H1 (cell line): Measurements from ENCODE around the gene ZC3H18. TPM values are rescaled to one million over a fixed set of nuclear protein-coding genes. Genes with fewer than 3 reads are reported as not detected.

Experiments
- CTCF ChIP-seq, 3 experiments: IDR thresholded peaks; 1 replicate in 2 of 3; 2 replicates in 1 of 3; pipeline versions ENCODE4 v1.5.1 to v1.6.1; 2011; ENCODE audit warnings: low read length in 3 of 3, mild to moderate bottlenecking in 3 of 3, inconsistent platforms in 2 of 3, low read depth in 1 of 3, moderate library complexity in 1 of 3; ENCODE audit not compliant: insufficient read depth in 1 of 3; ENCODE audit errors: control extremely low read depth in 1 of 3
- SRF ChIP-seq: IDR thresholded peaks from 2 replicates; pipeline ENCODE4 v1.6.1; 2011; ENCODE audit warnings: mild to moderate bottlenecking, low read depth, low read length, moderate library complexity
- USF2 ChIP-seq: IDR thresholded peaks from 2 replicates; pipeline ENCODE4 v1.6.1; 2011; ENCODE audit warnings: low read length, improper control_type of control experiment
- polyA plus RNA-seq, 7 experiments: library from polyadenylated mRNA; depleted of rRNA in 3 of 7; stranded (reverse) in 5 of 7; unstranded in 2 of 7; fragments of >200 nt in 5 of 7; fragments of 200-250 nt in 2 of 7; gene quantifications; 1 replicate in 5 of 7; 2 replicates in 1 of 7; 4 replicates in 1 of 7; pipeline versions ENCODE4 v1.2.1 to v1.2.3, GENCODE V29; 2011 to 2013; ENCODE audit warnings: missing spikeins in 2 of 7, mixed read lengths in 2 of 7
- total RNA-seq: library from RNA; stranded (reverse); fragmentation: NEBNext Ultra II Directional; extraction: Animal tissue kit (Norgen Biotek cat#: 25700); gene quantifications from 2 replicates; pipeline ENCODE4 v1.2.1, GENCODE V29; 2021

ZC3H18 gene
- total and polyA plus RNA-seq, 2 of the 8 experiments (the other 6 are each of a cell fraction or from before 2014, with no cell fraction given), result 12.1 to 73.2 TPM

- TF ChIP-seq USF2, result no peak
- no peak for TF ChIP-seq CTCF (IDR thresholded peaks at IDR 0.05; ENCODE audit: control extremely low read depth in 1 of 3, insufficient read depth in 1 of 3, low read depth in 1 of 3, low read length in 3 of 3)
- no peak for TF ChIP-seq SRF
Observed at GRCh38 chr16:88531346-88531745, 38.9 kb upstream of the ZC3H18 start (continued).
